ENCODE measurements around the gene CTSS.

DNA sequence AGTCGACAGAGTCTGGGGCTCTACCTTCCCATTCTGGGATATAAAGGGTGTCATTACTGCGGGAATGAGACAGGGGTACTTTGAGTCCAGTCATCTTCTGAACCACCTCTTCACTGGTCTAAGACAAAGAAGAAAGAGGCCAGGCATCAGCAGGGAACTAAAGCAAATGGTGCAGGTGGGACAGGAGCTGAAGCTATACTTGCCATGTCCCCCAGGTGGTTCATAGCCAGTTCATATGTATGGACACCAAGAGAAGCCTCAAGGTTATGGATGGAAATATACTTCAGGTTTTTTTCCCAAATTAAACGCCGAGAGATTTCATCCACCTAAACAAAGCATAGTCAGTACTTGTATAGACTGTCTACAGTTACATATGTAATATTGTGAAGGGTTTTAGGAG, 40.3 kb upstream of the CTSS start:
- TF ChIP-seq EP300 (IDR thresholded peaks at IDR 0.05; ENCODE audit: low read depth) = no peak
- TF ChIP-seq, protein P1, sequence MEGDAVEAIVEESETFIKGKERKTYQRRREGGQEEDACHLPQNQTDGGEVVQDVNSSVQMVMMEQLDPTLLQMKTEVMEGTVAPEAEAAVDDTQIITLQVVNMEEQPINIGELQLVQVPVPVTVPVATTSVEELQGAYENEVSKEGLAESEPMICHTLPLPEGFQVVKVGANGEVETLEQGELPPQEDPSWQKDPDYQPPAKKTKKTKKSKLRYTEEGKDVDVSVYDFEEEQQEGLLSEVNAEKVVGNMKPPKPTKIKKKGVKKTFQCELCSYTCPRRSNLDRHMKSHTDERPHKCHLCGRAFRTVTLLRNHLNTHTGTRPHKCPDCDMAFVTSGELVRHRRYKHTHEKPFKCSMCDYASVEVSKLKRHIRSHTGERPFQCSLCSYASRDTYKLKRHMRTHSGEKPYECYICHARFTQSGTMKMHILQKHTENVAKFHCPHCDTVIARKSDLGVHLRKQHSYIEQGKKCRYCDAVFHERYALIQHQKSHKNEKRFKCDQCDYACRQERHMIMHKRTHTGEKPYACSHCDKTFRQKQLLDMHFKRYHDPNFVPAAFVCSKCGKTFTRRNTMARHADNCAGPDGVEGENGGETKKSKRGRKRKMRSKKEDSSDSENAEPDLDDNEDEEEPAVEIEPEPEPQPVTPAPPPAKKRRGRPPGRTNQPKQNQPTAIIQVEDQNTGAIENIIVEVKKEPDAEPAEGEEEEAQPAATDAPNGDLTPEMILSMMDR (IDR thresholded peaks at IDR 0.05) = no peak
